GM23338 (cell line): Measurements from ENCODE around the gene OR2T3.
"Not testable (repeated sequence)": the region's sequence is repeated elsewhere in the genome, so short reads cannot be mapped to it uniquely, and the experiment has no call there.

Experiments used
- CTCF ChIP-seq, 2 experiments: fragments of 200-600 bp in 1 of 2; sonication (generic) in 1 of 2; conservative IDR thresholded peaks; 2 replicates each; pipeline versions ENCODE4 v1.5.1 to v1.6.1; 2016 to 2017; ENCODE audit warnings: antibody characterized with exemption in 2 of 2, low read depth in 2 of 2, mild to moderate bottlenecking in 2 of 2, moderate library complexity in 1 of 2
- EZH2 ChIP-seq: fragments of 200-600 bp; sonication (generic); IDR thresholded peaks from one replicate; pipeline ENCODE4 v1.8.0; 2017; ENCODE audit warnings: antibody characterized with exemption, mild to moderate bottlenecking, low read depth; ENCODE audit not compliant: unreplicated experiment
- EZH2phosphoT487 ChIP-seq: fragments of 200-600 bp; sonication (generic); IDR thresholded peaks from one replicate; pipeline ENCODE4 v1.8.1; 2018; ENCODE audit warnings: antibody characterized with exemption; ENCODE audit not compliant: unreplicated experiment
- POLR2AphosphoS5 ChIP-seq: IDR thresholded peaks from 2 replicates; pipeline ENCODE4 v1.6.1; 2016; ENCODE audit warnings: antibody characterized with exemption, low read depth

- TF ChIP-seq CTCF (conservative IDR thresholded peaks at IDR 0.05; ENCODE audit: low read depth in 2 of 2); EZH2phosphoT487; EZH2; POLR2AphosphoS5: not testable (repeated sequence)
Observed at GRCh38 chr1:248459117-248459516, 14.0 kb upstream of the OR2T3 start.
